PC-3 (cell line): ENCODE results near the gene IL17D.

Source experiments
- EZH2phosphoT487 ChIP-seq: fragments of 300-600 bp; sonication (generic); IDR thresholded peaks from 2 replicates; pipeline ENCODE4 v1.6.1; 2018; ENCODE audit warnings: mild to moderate bottlenecking, antibody characterized with exemption, low read length, borderline replicate concordance
- TF ChIP-seq, protein P1 (sequence below): fragments of 300-600 bp; sonication (generic); conservative IDR thresholded peaks from 2 replicates; pipeline ENCODE4 v1.5.1; 2017; ENCODE audit warnings: antibody characterized with exemption, low read depth, mild to moderate bottlenecking, low read length

DNA sequence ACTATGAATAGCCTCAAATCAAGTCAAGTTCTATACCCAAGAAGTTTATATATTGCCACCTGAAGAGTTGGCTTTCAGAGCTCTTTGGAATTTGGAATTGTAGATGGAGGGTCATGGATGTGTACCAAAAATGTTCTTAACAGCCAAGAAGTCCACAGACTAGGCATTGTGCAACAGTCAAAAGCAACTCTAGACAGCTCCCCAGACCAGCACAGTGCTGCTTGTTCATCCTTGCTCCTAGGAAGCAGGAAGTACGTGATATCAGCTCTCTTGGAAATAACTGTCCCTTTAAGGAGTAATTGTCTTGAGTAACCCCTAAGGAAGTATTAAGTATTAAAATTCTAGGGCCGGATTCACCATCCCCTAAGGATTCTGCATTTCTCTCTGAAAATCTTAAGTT is 30.7 kb upstream of the IL17D start:
- TF ChIP-seq, protein P1, sequence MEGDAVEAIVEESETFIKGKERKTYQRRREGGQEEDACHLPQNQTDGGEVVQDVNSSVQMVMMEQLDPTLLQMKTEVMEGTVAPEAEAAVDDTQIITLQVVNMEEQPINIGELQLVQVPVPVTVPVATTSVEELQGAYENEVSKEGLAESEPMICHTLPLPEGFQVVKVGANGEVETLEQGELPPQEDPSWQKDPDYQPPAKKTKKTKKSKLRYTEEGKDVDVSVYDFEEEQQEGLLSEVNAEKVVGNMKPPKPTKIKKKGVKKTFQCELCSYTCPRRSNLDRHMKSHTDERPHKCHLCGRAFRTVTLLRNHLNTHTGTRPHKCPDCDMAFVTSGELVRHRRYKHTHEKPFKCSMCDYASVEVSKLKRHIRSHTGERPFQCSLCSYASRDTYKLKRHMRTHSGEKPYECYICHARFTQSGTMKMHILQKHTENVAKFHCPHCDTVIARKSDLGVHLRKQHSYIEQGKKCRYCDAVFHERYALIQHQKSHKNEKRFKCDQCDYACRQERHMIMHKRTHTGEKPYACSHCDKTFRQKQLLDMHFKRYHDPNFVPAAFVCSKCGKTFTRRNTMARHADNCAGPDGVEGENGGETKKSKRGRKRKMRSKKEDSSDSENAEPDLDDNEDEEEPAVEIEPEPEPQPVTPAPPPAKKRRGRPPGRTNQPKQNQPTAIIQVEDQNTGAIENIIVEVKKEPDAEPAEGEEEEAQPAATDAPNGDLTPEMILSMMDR = no peak
- no peak for TF ChIP-seq EZH2phosphoT487
